Measurements from ENCODE around the gene RAB3IL1.

Gene RAB3IL1

GRCh38 chr11:61907282-61907681 is 10.1 kb downstream of the RAB3IL1 start:
- no peak for TF ChIP-seq CTCF (IDR thresholded peaks at IDR 0.05; ENCODE audit: insufficient read depth, missing control alignments)
- no peak for FAIRE-seq
- DNase-seq (ENCODE audit: insufficient read length, low spot score) = no peak

- TF ChIP-seq CTCF (IDR thresholded peaks at IDR 0.05; ENCODE audit: insufficient read depth, missing control alignments) = no peak
- DNase-seq (ENCODE audit: insufficient read length, low spot score) = no peak
- no peak for FAIRE-seq
Observed at GRCh38 chr11:61906522-61906909, 10.8 kb downstream of the RAB3IL1 start.

- no peak for FAIRE-seq
- no peak for TF ChIP-seq CTCF (IDR thresholded peaks at IDR 0.05; ENCODE audit: insufficient read depth, missing control alignments)
- DNase-seq (ENCODE audit: insufficient read length, low spot score) = no peak
Observed at GRCh38 chr11:61905801-61906521, 11.4 kb downstream of the RAB3IL1 start.

- no peak for TF ChIP-seq CTCF (IDR thresholded peaks at IDR 0.05; ENCODE audit: insufficient read depth, missing control alignments)
- DNase-seq (ENCODE audit: insufficient read length, low spot score) = no peak
- FAIRE-seq = no peak
Observed at GRCh38 chr11:61905067-61905696, 12.2 kb downstream of the RAB3IL1 start.

- no peak for FAIRE-seq
- DNase-seq (ENCODE audit: insufficient read length, low spot score) = no peak
- no peak for TF ChIP-seq CTCF (IDR thresholded peaks at IDR 0.05; ENCODE audit: insufficient read depth, missing control alignments)
Observed at GRCh38 chr11:61904539-61905048, 12.8 kb downstream of the RAB3IL1 start.

- no peak for TF ChIP-seq CTCF (IDR thresholded peaks at IDR 0.05; ENCODE audit: insufficient read depth, missing control alignments)
- FAIRE-seq = no peak
- DNase-seq (ENCODE audit: insufficient read length, low spot score) = no peak
Observed at GRCh38 chr11:61903845-61904244, 13.5 kb downstream of the RAB3IL1 start.

GRCh38 chr11:61902313-61902712 is 15.1 kb downstream of the RAB3IL1 start:
- DNase-seq (ENCODE audit: insufficient read length, low spot score) (no peak), FAIRE-seq (no peak)
- no peak for TF ChIP-seq CTCF (IDR thresholded peaks at IDR 0.05; ENCODE audit: insufficient read depth, missing control alignments)

All from D721Med (cell line).